CD8-positive, alpha-beta memory T cell (primary cell): Measurements from ENCODE around the gene MAGI2. TPM values are rescaled to one million over a fixed set of nuclear protein-coding genes. Genes with fewer than 3 reads are reported as not detected.

Source experiments
- CTCF ChIA-PET: fragments of 350-600 bp; sonication (Branson Sonifier 250); formaldehyde crosslinking; loops from one replicate; lab custom pipeline; 2021; ENCODE audit warnings: antibody characterized with exemption; lab: Charles Lee
- POLR2A ChIA-PET: fragments of 350-600 bp; sonication (Branson Sonifier 250); formaldehyde crosslinking; loops from one replicate; lab custom pipeline; 2021; ENCODE audit warnings: antibody characterized with exemption; lab: Charles Lee
- DNase-seq, 5 donors: peaks; one replicate each; pipeline versions ENCODE4 v3.0.0 to v3.0.0-alpha.2; 2020 to 2022; ENCODE audit warnings: mixed read lengths in 1 of 5
- H3K27ac ChIP-seq: one replicate; pipeline ENCODE4 v1.7.0; 2013; ENCODE audit warnings: low read depth, mild to moderate bottlenecking, low read length, moderate library complexity
- H3K27me3 ChIP-seq: 2 replicates; pipeline ENCODE4 v1.7.0; 2013; ENCODE audit warnings: low read length, mild to moderate bottlenecking; ENCODE audit not compliant: insufficient read depth, poor library complexity, severe bottlenecking
- H3K36me3 ChIP-seq: 2 replicates; pipeline ENCODE4 v1.7.0; 2013; ENCODE audit warnings: mild to moderate bottlenecking, low read length, moderate library complexity; ENCODE audit not compliant: insufficient read depth
- H3K4me1 ChIP-seq: 2 replicates; pipeline ENCODE4 v1.7.0; 2013; ENCODE audit warnings: mild to moderate bottlenecking, low read length, moderate library complexity; ENCODE audit not compliant: insufficient read depth
- H3K4me3 ChIP-seq: 2 replicates; pipeline ENCODE4 v1.7.0; 2013; ENCODE audit warnings: mild to moderate bottlenecking, low read length
- H3K9me3 ChIP-seq: 2 replicates; pipeline ENCODE4 v1.7.0; 2013; ENCODE audit warnings: mild to moderate bottlenecking, low read length
- H3K27ac Mint-ChIP-seq, 8 donors: one replicate each; pipeline ENCODE4 v1.8.0; 2020 to 2021; ENCODE audit warnings: mixed read lengths in 8 of 8, mild to moderate bottlenecking in 6 of 8, inconsistent platforms in 3 of 8, moderate library complexity in 3 of 8
- H3K27me3 Mint-ChIP-seq, 2 donors: one replicate each; pipeline ENCODE4 v1.8.0; 2020 to 2021; ENCODE audit warnings: mixed read lengths in 2 of 2, mild to moderate bottlenecking in 1 of 2, moderate library complexity in 1 of 2
- H3K36me3 Mint-ChIP-seq, 3 donors: one replicate each; pipeline ENCODE4 v1.8.0; 2020 to 2021; ENCODE audit warnings: mixed read lengths in 3 of 3, inconsistent platforms in 1 of 3, mild to moderate bottlenecking in 1 of 3
- H3K4me1 Mint-ChIP-seq, 3 donors: one replicate each; pipeline ENCODE4 v1.8.0; 2020 to 2021; ENCODE audit warnings: mixed read lengths in 3 of 3, inconsistent platforms in 1 of 3, mild to moderate bottlenecking in 1 of 3
- H3K4me3 Mint-ChIP-seq, 7 donors: one replicate each; pipeline ENCODE4 v1.8.0; 2020 to 2021; ENCODE audit warnings: mixed read lengths in 7 of 7, mild to moderate bottlenecking in 6 of 7, moderate library complexity in 4 of 7, inconsistent platforms in 2 of 7
- H3K9me3 Mint-ChIP-seq, 5 donors: one replicate each; pipeline ENCODE4 v1.8.0; 2020 to 2022; ENCODE audit warnings: mixed read lengths in 5 of 5, mild to moderate bottlenecking in 3 of 5, moderate library complexity in 2 of 5, inconsistent platforms in 1 of 5
- polyA plus RNA-seq: library from polyadenylated mRNA; unstranded; fragments of 300-500 nt; fragmentation: Illumina TruSeq; gene quantifications from one replicate; pipeline ENCODE4 v1.2.3, GENCODE V29; 2021
- total RNA-seq, 2 experiments: library from RNA; stranded (reverse); gene quantifications; one replicate each; pipeline ENCODE4 v1.2.3, GENCODE V29; 2021

Gene MAGI2
- total and polyA plus RNA-seq, 3 experiments from 2014 or later = 0.26 to 0.33 TPM; not detected in 1

- CTCF ChIA-PET = no interaction called here
These were observed 1055.4 kb downstream of the MAGI2 start for GRCh38 chr7:78398081-78398480.

GRCh38 chr7:78396210-78396609, 1057.3 kb downstream of the MAGI2 start:
- H3K9me3 ChIP-seq = no peaks in the 10 kb centered on the region

More at GRCh38 chr7:78398081-78398480, 1055.4 kb downstream of the MAGI2 start:
- Mint-ChIP-seq H3K27me3 (peaks cover 0 to 1% of the 10 kb centered on the region in 2 donors), H3K9me3 (peaks cover 0 to 5% (median 2%) of the 10 kb centered on the region in 5 donors), H3K4me1 (no peaks in the 10 kb centered on the region), H3K4me3 (no peak overlapping the region), H3K27ac (no peak overlapping the region), H3K36me3 (no peaks in the 10 kb centered on the region)
- Histone ChIP-seq H3K9me3 (no peaks in the 10 kb centered on the region), H3K4me1 (no peaks in the 10 kb centered on the region), H3K27ac (no peak overlapping the region), H3K4me3 (no peak overlapping the region), H3K27me3 (no peaks in the 10 kb centered on the region), H3K36me3 (no peaks in the 10 kb centered on the region)
- POLR2A ChIA-PET = no interaction called here
- no peak for DNase-seq

GRCh38 chr7:78395298-78396036, 1058.0 kb downstream of the MAGI2 start:
- CTCF ChIA-PET = no interaction called here
- H3K27ac ChIP-seq = no peak overlapping the region
- no peaks in the 10 kb centered on the region for H3K4me1 ChIP-seq
- POLR2A ChIA-PET = no interaction called here
- H3K27ac Mint-ChIP-seq = no peak overlapping the region
- no peaks in the 10 kb centered on the region for H3K36me3 ChIP-seq
- no peaks in the 10 kb centered on the region for H3K36me3 Mint-ChIP-seq
- no peak for DNase-seq
- H3K27me3 Mint-ChIP-seq = peaks cover 0 to 1% of the 10 kb centered on the region in 2 donors
- H3K9me3 ChIP-seq = no peaks in the 10 kb centered on the region
- no peaks in the 10 kb centered on the region for H3K27me3 ChIP-seq
- no peak overlapping the region for H3K4me3 Mint-ChIP-seq
- H3K9me3 Mint-ChIP-seq = peaks cover 0 to 3% (median 0%) of the 10 kb centered on the region in 5 donors
- no peaks in the 10 kb centered on the region for H3K4me1 Mint-ChIP-seq
- no peak overlapping the region for H3K4me3 ChIP-seq

More at GRCh38 chr7:78396210-78396609, 1057.3 kb downstream of the MAGI2 start:
- H3K9me3 Mint-ChIP-seq = peaks cover 0 to 5% (median 2%) of the 10 kb centered on the region in 5 donors
- ChIA-PET CTCF (no interaction called here), POLR2A (no interaction called here)
- H3K27ac Mint-ChIP-seq = no peak overlapping the region
- H3K36me3 Mint-ChIP-seq = no peaks in the 10 kb centered on the region
- Histone ChIP-seq H3K4me3 (no peak overlapping the region), H3K36me3 (no peaks in the 10 kb centered on the region), H3K4me1 (no peaks in the 10 kb centered on the region), H3K27me3 (no peaks in the 10 kb centered on the region), H3K27ac (no peak overlapping the region)
- DNase-seq = no peak
- H3K4me3 Mint-ChIP-seq = no peak overlapping the region
- peaks cover 0 to 1% of the 10 kb centered on the region in 2 donors for H3K27me3 Mint-ChIP-seq
- H3K4me1 Mint-ChIP-seq = no peaks in the 10 kb centered on the region

- no peaks in the 10 kb centered on the region for H3K36me3 Mint-ChIP-seq
- no peaks in the 10 kb centered on the region for H3K4me1 Mint-ChIP-seq
- H3K27ac Mint-ChIP-seq = no peak overlapping the region
- no peak for DNase-seq
- no peak overlapping the region for H3K27ac ChIP-seq
- no peaks in the 10 kb centered on the region for H3K4me1 ChIP-seq
- no peaks in the 10 kb centered on the region for H3K27me3 ChIP-seq
- H3K9me3 Mint-ChIP-seq = peaks cover 0 to 3% (median 0%) of the 10 kb centered on the region in 5 donors
- no peaks in the 10 kb centered on the region for H3K36me3 ChIP-seq
- H3K9me3 ChIP-seq = no peaks in the 10 kb centered on the region
- H3K4me3 ChIP-seq = no peak overlapping the region
- CTCF ChIA-PET = no interaction called here
- POLR2A ChIA-PET = no interaction called here
- H3K27me3 Mint-ChIP-seq = no peaks in the 10 kb centered on the region
- H3K4me3 Mint-ChIP-seq = no peak overlapping the region
These were observed 1064.4 kb downstream of the MAGI2 start for GRCh38 chr7:78389022-78389421.

- no peaks in the 10 kb centered on the region for H3K4me1 Mint-ChIP-seq
- no peaks in the 10 kb centered on the region for H3K9me3 ChIP-seq
- no peaks in the 10 kb centered on the region for H3K36me3 ChIP-seq
- no peak overlapping the region for H3K4me3 Mint-ChIP-seq
- H3K4me3 ChIP-seq = no peak overlapping the region
- no peaks in the 10 kb centered on the region for H3K36me3 Mint-ChIP-seq
- ChIA-PET POLR2A (no interaction called here), CTCF (no interaction called here)
- no peaks in the 10 kb centered on the region for H3K9me3 Mint-ChIP-seq
- no peak overlapping the region for H3K27ac ChIP-seq
- H3K27ac Mint-ChIP-seq = no peak overlapping the region
- no peaks in the 10 kb centered on the region for H3K4me1 ChIP-seq
- no peaks in the 10 kb centered on the region for H3K27me3 Mint-ChIP-seq
- no peaks in the 10 kb centered on the region for H3K27me3 ChIP-seq
- DNase-seq = no peak
These were observed 1066.9 kb downstream of the MAGI2 start for GRCh38 chr7:78386520-78386919.

- H3K27me3 Mint-ChIP-seq = no peaks in the 10 kb centered on the region
- Histone ChIP-seq H3K9me3 (no peaks in the 10 kb centered on the region), H3K27me3 (no peaks in the 10 kb centered on the region)
These were observed 1070.2 kb downstream of the MAGI2 start for GRCh38 chr7:78383096-78383880.

GRCh38 chr7:78379148-78379547, 1074.3 kb downstream of the MAGI2 start:
- Mint-ChIP-seq H3K27ac (no peak overlapping the region), H3K9me3 (peaks cover 0 to 4% (median 3%) of the 10 kb centered on the region in 5 donors), H3K4me1 (no peaks in the 10 kb centered on the region), H3K27me3 (no peaks in the 10 kb centered on the region), H3K4me3 (no peak overlapping the region), H3K36me3 (no peaks in the 10 kb centered on the region)
- no peaks in the 10 kb centered on the region for H3K9me3 ChIP-seq
- no peak for DNase-seq
- H3K27ac ChIP-seq = no peak overlapping the region
- no peaks in the 10 kb centered on the region for H3K36me3 ChIP-seq
- H3K27me3 ChIP-seq = no peaks in the 10 kb centered on the region
- H3K4me3 ChIP-seq = no peak overlapping the region
- ChIA-PET CTCF (no interaction called here), POLR2A (no interaction called here)
- H3K4me1 ChIP-seq = no peaks in the 10 kb centered on the region

More at GRCh38 chr7:78383096-78383880, 1070.2 kb downstream of the MAGI2 start:
- Mint-ChIP-seq H3K4me1 (no peaks in the 10 kb centered on the region), H3K4me3 (no peak overlapping the region), H3K27ac (no peak overlapping the region), H3K9me3 (no peaks in the 10 kb centered on the region), H3K36me3 (no peaks in the 10 kb centered on the region)
- no peak for DNase-seq
- H3K4me1 ChIP-seq = no peaks in the 10 kb centered on the region
- ChIA-PET POLR2A (no interaction called here), CTCF (no interaction called here)
- no peak overlapping the region for H3K27ac ChIP-seq
- no peaks in the 10 kb centered on the region for H3K36me3 ChIP-seq
- H3K4me3 ChIP-seq = no peak overlapping the region

- CTCF ChIA-PET = no interaction called here
- H3K27me3 Mint-ChIP-seq = no peaks in the 10 kb centered on the region
These were observed 1075.9 kb downstream of the MAGI2 start for GRCh38 chr7:78377532-78377931.

More at GRCh38 chr7:78377532-78377931, 1075.9 kb downstream of the MAGI2 start:
- peaks cover 0 to 4% (median 3%) of the 10 kb centered on the region in 5 donors for H3K9me3 Mint-ChIP-seq
- Histone ChIP-seq H3K9me3 (no peaks in the 10 kb centered on the region), H3K36me3 (no peaks in the 10 kb centered on the region), H3K4me3 (no peak overlapping the region), H3K27ac (no peak overlapping the region), H3K27me3 (no peaks in the 10 kb centered on the region), H3K4me1 (no peaks in the 10 kb centered on the region)
- no peak overlapping the region for H3K4me3 Mint-ChIP-seq
- no peaks in the 10 kb centered on the region for H3K36me3 Mint-ChIP-seq
- no peak for DNase-seq
- POLR2A ChIA-PET = no interaction called here
- no peaks in the 10 kb centered on the region for H3K4me1 Mint-ChIP-seq
- H3K27ac Mint-ChIP-seq = no peak overlapping the region
